Mesenchymal stem cell (in vitro differentiated cells and primary cell): ENCODE results near the gene MAFB.

Experiments
- DNase-seq: peaks from one replicate; pipeline ENCODE4 v3.0.0-alpha.2; 2013
- H2AFZ ChIP-seq: one replicate; pipeline ENCODE4 v1.6.1; 2013; ENCODE audit warnings: low read depth, mild to moderate bottlenecking, control low read depth, inconsistent platforms, low read length, moderate library complexity
- H2AK5ac ChIP-seq: 2 replicates; pipeline ENCODE4 v1.6.1; 2013; ENCODE audit warnings: low read length, moderate library complexity, mild to moderate bottlenecking, inconsistent platforms; ENCODE audit not compliant: severe bottlenecking
- H2BK120ac ChIP-seq: one replicate; pipeline ENCODE4 v1.6.1; 2013; ENCODE audit warnings: low read depth, mild to moderate bottlenecking, inconsistent platforms, low read length, moderate library complexity
- H2BK12ac ChIP-seq, 2 experiments: one replicate each; pipeline ENCODE4 v1.6.1; 2013; ENCODE audit warnings: inconsistent platforms in 2 of 2, low read length in 2 of 2, mild to moderate bottlenecking in 2 of 2, moderate library complexity in 2 of 2, control low read depth in 1 of 2
- H2BK15ac ChIP-seq: one replicate; pipeline ENCODE4 v1.6.1; 2013; ENCODE audit warnings: mild to moderate bottlenecking, low read depth, inconsistent platforms; ENCODE audit not compliant: poor library complexity, severe bottlenecking
- H2BK5ac ChIP-seq: 2 replicates; pipeline ENCODE4 v1.6.1; 2013; ENCODE audit warnings: low read depth, mild to moderate bottlenecking, low read length, control low read depth, inconsistent platforms; ENCODE audit not compliant: poor library complexity, severe bottlenecking
- H3K14ac ChIP-seq, 2 experiments: one replicate each; pipeline ENCODE4 v1.6.1; 2013; ENCODE audit warnings: inconsistent platforms in 2 of 2, low read length in 2 of 2, control low read depth in 1 of 2, mild to moderate bottlenecking in 1 of 2, moderate library complexity in 1 of 2
- H3K18ac ChIP-seq, 2 experiments: one replicate each; pipeline ENCODE4 v1.6.1; 2013; ENCODE audit warnings: inconsistent platforms in 2 of 2, low read length in 2 of 2, control low read depth in 1 of 2, low read depth in 1 of 2, mild to moderate bottlenecking in 1 of 2
- H3K23ac ChIP-seq, 2 experiments: one replicate each; pipeline ENCODE4 v1.6.1; 2013; ENCODE audit warnings: inconsistent platforms in 2 of 2, low read length in 2 of 2, mild to moderate bottlenecking in 2 of 2, moderate library complexity in 2 of 2, control low read depth in 1 of 2
- H3K27ac ChIP-seq: 2 replicates; pipeline ENCODE4 v1.5.1; 2013; ENCODE audit warnings: mild to moderate bottlenecking, moderate library complexity, low read length, control low read depth, inconsistent platforms; ENCODE audit not compliant: poor library complexity, severe bottlenecking
- H3K27me3 ChIP-seq, 2 experiments: 2 replicates each; pipeline versions ENCODE4 v1.6.1 to v1.7.0; 2013; ENCODE audit warnings: low read length in 2 of 2, mild to moderate bottlenecking in 2 of 2, moderate library complexity in 2 of 2, control low read depth in 1 of 2, inconsistent platforms in 1 of 2; ENCODE audit not compliant: control insufficient read depth in 1 of 2, insufficient read depth in 1 of 2
- H3K36me3 ChIP-seq, 2 experiments: 2 replicates each; pipeline versions ENCODE4 v1.6.1 to v1.7.0; 2013; ENCODE audit warnings: low read length in 2 of 2, control low read depth in 1 of 2, inconsistent platforms in 1 of 2, low read depth in 1 of 2, mild to moderate bottlenecking in 1 of 2; ENCODE audit not compliant: insufficient read depth in 2 of 2, control insufficient read depth in 1 of 2
- H3K4ac ChIP-seq, 2 experiments: one replicate each; pipeline ENCODE4 v1.6.1; 2013; ENCODE audit warnings: inconsistent platforms in 2 of 2, low read length in 2 of 2, mild to moderate bottlenecking in 2 of 2, moderate library complexity in 2 of 2, control low read depth in 1 of 2, low read depth in 1 of 2
- H3K4me1 ChIP-seq: 2 replicates; pipeline ENCODE4 v1.6.1; 2013; ENCODE audit warnings: low read depth, low read length, control low read depth; ENCODE audit not compliant: control insufficient read depth, insufficient read depth
- H3K4me2 ChIP-seq: 2 replicates; pipeline ENCODE4 v1.6.1; 2013; ENCODE audit warnings: low read length, mild to moderate bottlenecking, inconsistent platforms; ENCODE audit not compliant: poor library complexity, severe bottlenecking
- H3K4me3 ChIP-seq, 2 experiments: 2 replicates each; pipeline versions ENCODE4 v1.5.1 to v1.7.0; 2013; ENCODE audit warnings: low read length in 2 of 2, mild to moderate bottlenecking in 2 of 2, control low read depth in 1 of 2, low read depth in 1 of 2; ENCODE audit not compliant: insufficient read depth in 1 of 2
- H3K79me1 ChIP-seq: replicated peaks from 2 replicates; pipeline ENCODE4 v1.6.1; 2013; ENCODE audit warnings: mild to moderate bottlenecking, control low read depth, low read length, inconsistent platforms; ENCODE audit not compliant: poor library complexity, severe bottlenecking
- H3K9ac ChIP-seq: 2 replicates; pipeline ENCODE4 v1.7.0; 2013; ENCODE audit warnings: mild to moderate bottlenecking, low read length, moderate library complexity
- H3K9me3 ChIP-seq: 2 replicates; pipeline ENCODE4 v1.7.0; 2013; ENCODE audit warnings: mild to moderate bottlenecking, low read length; ENCODE audit not compliant: control insufficient read depth
- H4K8ac ChIP-seq: one replicate; pipeline ENCODE4 v1.6.1; 2013; ENCODE audit warnings: inconsistent platforms, mild to moderate bottlenecking, low read length, moderate library complexity
- H4K91ac ChIP-seq: one replicate; pipeline ENCODE4 v1.6.1; 2013; ENCODE audit warnings: mild to moderate bottlenecking, low read length, inconsistent platforms
- WGBS: methylation state at CpG from one replicate; pipeline ENCODE4 v1.1.7; 2013; ENCODE audit warnings: mixed read lengths; 5-methylcytosine and 5-hydroxymethylcytosine counted together

The MAFB gene

DNA sequence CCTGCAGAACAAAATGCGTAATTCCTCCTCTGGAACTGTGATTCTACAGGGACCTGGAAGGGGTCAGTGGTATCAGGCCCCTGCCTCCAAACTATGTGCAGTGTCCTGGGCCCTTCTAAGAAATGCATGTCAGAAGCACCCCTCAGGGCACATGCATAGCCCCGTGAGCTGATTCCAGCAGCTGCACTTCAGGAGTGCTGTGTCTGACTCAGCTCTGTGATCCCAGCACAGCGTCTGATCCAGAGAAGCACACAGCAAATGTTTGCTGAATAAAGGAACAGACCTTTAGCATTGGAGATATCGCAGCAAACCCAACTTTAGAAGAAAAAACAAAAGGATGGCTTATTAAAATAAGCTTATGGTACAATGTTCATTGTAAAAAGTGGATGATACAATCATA lies 15.8 kb upstream of the MAFB start:
- Histone ChIP-seq H3K4me2 (no peak overlapping the region), H3K79me1 (no peaks in the 10 kb centered on the region), H2AK5ac (no peak overlapping the region), H3K27ac (no peak overlapping the region), H3K4me3 (no peak overlapping the region), H2BK15ac (no peak overlapping the region), H3K4me1 (peaks cover 2% of the 10 kb centered on the region), H4K8ac (no peak overlapping the region), H3K9me3 (no peaks in the 10 kb centered on the region), H3K9ac (no peak overlapping the region), H2BK12ac (no peak overlapping the region), H2BK5ac (no peak overlapping the region), H3K36me3 (no peaks in the 10 kb centered on the region), H3K18ac (no peak overlapping the region), H3K23ac (no peak overlapping the region), H3K14ac (no peak overlapping the region), H2BK120ac (no peak overlapping the region), H2AFZ (no peak overlapping the region), H3K4ac (no peak overlapping the region), H3K27me3 (peaks cover 15 to 16% of the 10 kb centered on the region in 2 experiments), H4K91ac (no peak overlapping the region)
- 68% methylated on average over 3 of the region's 4 CpGs for WGBS
- no peak for DNase-seq

DNA sequence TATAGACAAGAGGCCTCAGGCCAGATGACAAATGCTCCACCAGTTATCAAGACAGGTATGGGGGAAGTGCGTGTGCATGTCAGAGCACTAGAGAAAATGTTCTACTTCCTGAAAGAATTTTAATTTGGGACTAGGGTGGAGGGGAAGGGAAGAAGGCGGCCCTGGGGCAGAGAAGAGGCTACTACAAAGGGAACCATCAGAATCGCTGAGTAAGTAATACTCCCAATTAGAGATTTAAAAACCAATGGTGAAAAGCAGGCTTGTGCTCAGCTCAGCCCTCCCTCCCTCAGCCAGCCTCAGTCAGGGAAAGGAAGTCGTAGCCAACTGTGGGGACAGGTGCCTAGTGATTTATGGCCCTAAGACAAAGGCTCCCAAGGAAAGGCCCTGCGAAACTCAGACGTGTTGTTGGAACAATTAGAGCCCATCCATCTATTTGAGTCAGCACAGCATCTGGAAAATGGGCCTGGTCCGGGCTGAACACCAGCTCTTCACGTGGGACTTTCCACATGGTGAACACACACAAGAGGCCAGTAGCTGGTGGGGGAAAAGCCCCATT lies 15.0 kb upstream of the MAFB start:
- Histone ChIP-seq H3K18ac (no peak overlapping the region), H2BK12ac (no peak overlapping the region), H3K4me1 (peaks cover 2% of the 10 kb centered on the region), H2AFZ (no peak overlapping the region), H2BK15ac (no peak overlapping the region), H3K4ac (no peak overlapping the region), H3K14ac (no peak overlapping the region), H4K8ac (no peak overlapping the region), H3K23ac (no peak overlapping the region), H3K9ac (no peak overlapping the region), H3K4me3 (no peak overlapping the region), H3K4me2 (no peak overlapping the region), H2BK120ac (no peak overlapping the region), H3K9me3 (no peaks in the 10 kb centered on the region), H3K27ac (no peak overlapping the region), H2BK5ac (no peak overlapping the region), H3K27me3 (peaks cover 15 to 23% of the 10 kb centered on the region in 2 experiments), H2AK5ac (no peak overlapping the region), H3K79me1 (no peaks in the 10 kb centered on the region), H4K91ac (no peak overlapping the region), H3K36me3 (no peaks in the 10 kb centered on the region)
- DNase-seq = no peak
- 62% methylated on average over 8 of the region's 8 CpGs for WGBS

DNA sequence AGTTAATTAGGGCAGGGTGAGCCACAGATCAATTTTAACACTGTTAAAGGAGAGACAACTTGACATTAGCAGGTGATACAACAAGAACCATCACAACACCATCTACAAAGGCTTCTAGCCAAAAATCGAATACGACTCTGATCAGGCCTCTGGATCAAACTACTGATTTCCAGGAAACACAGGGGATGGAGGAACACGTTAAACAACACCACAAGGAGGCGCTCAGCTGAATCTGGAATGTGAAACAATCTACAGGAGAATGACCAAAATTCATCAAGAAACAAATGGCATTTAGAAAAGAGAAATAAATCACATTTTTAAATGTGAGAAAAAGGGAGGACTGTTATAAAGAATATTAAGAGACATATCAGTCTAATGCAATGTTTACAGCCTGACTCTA lies 13.5 kb upstream of the MAFB start:
- WGBS = 60% methylated on average over 3 of the region's 4 CpGs
- H2AK5ac ChIP-seq = no peak overlapping the region
- no peak overlapping the region for H3K14ac ChIP-seq
- no peaks in the 10 kb centered on the region for H3K9me3 ChIP-seq
- H2BK15ac ChIP-seq = no peak overlapping the region
- H3K4me2 ChIP-seq = no peak overlapping the region
- H3K27me3 ChIP-seq = peaks cover 14 to 34% of the 10 kb centered on the region in 2 experiments
- H2AFZ ChIP-seq = no peak overlapping the region
- no peaks in the 10 kb centered on the region for H3K36me3 ChIP-seq
- no peak overlapping the region for H3K9ac ChIP-seq
- H3K18ac ChIP-seq = no peak overlapping the region
- no peak overlapping the region for H4K91ac ChIP-seq
- H3K79me1 ChIP-seq = no peaks in the 10 kb centered on the region
- H2BK120ac ChIP-seq = no peak overlapping the region
- peaks cover 2% of the 10 kb centered on the region for H3K4me1 ChIP-seq
- no peak overlapping the region for H3K4me3 ChIP-seq
- no peak overlapping the region for H2BK12ac ChIP-seq
- no peak overlapping the region for H3K27ac ChIP-seq
- no peak overlapping the region for H4K8ac ChIP-seq
- no peak overlapping the region for H3K23ac ChIP-seq
- H2BK5ac ChIP-seq = no peak overlapping the region
- no peak for DNase-seq
- H3K4ac ChIP-seq = no peak overlapping the region

DNA sequence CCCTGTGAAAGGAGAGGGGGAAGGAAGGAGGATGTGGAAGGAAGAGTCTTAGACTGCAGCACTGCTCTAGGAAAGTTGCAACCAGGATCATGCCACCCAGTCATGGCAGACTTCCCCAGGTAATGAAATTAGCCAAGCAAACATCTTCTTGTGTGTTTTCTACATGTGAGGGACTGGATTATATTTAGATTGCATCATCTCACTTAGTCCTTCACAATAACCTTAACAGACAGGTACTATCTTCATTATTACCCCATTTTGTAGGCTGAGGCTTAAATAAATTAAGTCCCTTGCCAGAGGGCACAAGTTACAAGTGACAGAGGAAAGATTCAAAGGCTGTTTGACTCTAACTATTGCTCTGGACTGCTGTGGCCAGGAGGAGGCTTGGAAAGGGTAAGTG lies 9.7 kb upstream of the MAFB start:
- Histone ChIP-seq H3K4me3 (no peak overlapping the region), H2BK5ac (no peak overlapping the region), H2BK120ac (no peak overlapping the region), H3K4me1 (no peaks in the 10 kb centered on the region), H3K14ac (no peak overlapping the region), H3K27ac (no peak overlapping the region), H2AFZ (no peak overlapping the region), H2BK12ac (no peak overlapping the region), H4K8ac (no peak overlapping the region), H3K23ac (no peak overlapping the region), H3K79me1 (no peaks in the 10 kb centered on the region), H3K27me3 (peaks cover 40 to 43% of the 10 kb centered on the region in 2 experiments), H3K9ac (no peak overlapping the region), H2AK5ac (no peak overlapping the region), H2BK15ac (no peak overlapping the region), H3K9me3 (no peaks in the 10 kb centered on the region), H3K4me2 (no peak overlapping the region), H3K18ac (no peak overlapping the region), H3K36me3 (no peaks in the 10 kb centered on the region), H4K91ac (no peak overlapping the region), H3K4ac (no peak overlapping the region)
- no peak for DNase-seq
